Loucy (cell line): ENCODE data around the gene C1GALT1.
"Not testable (repeated sequence)": the region's sequence is repeated elsewhere in the genome, so short reads cannot be mapped to it uniquely, and the experiment has no call there.

Experiments used
- CTCF ChIP-seq: fragments of 200-600 bp; sonication (generic); conservative IDR thresholded peaks from 2 replicates; pipeline ENCODE4 v1.5.1; 2014; ENCODE audit warnings: mild to moderate bottlenecking, antibody characterized with exemption, low read length
- EZH2phosphoT487 ChIP-seq: fragments of 200-600 bp; IDR thresholded peaks from 2 replicates; pipeline ENCODE4 v1.6.1; 2018; ENCODE audit warnings: antibody characterized with exemption, mild to moderate bottlenecking, moderate library complexity, borderline replicate concordance

GRCh38 chr7:7145151-7145550 is 37.2 kb upstream of the C1GALT1 start:
- not testable (repeated sequence) for TF ChIP-seq CTCF, EZH2phosphoT487
